Ascending aorta (tissue), 2 donors: ENCODE data around the gene FCHSD1. TPM values are rescaled to one million over a fixed set of nuclear protein-coding genes. Genes with fewer than 3 reads are reported as not detected.
A peak's percentile ranks its signal among the peaks of the same experiment; 100 is the strongest.

Experiments used
- DNase-seq, 2 donors: peaks; one replicate each; pipeline ENCODE4 v3.0.0-alpha.2; 2019; ENCODE audit warnings: low spot score in 2 of 2
- H3K27ac ChIP-seq, 2 donors: fragments of 200-600 bp; sonication (generic); one replicate each; pipeline ENCODE4 v1.5.1; 2016 to 2017; ENCODE audit warnings: mild to moderate bottlenecking in 1 of 2
- H3K27me3 ChIP-seq: fragments of 200-600 bp; sonication (generic); one replicate; pipeline ENCODE4 v1.5.1; 2017
- H3K36me3 ChIP-seq, 2 donors: fragments of 200-600 bp; sonication (generic); one replicate each; pipeline ENCODE4 v1.5.1; 2016
- H3K4me1 ChIP-seq, 2 donors: fragments of 200-600 bp; sonication (generic); one replicate each; pipeline ENCODE4 v1.5.1; 2016 to 2017; ENCODE audit warnings: mild to moderate bottlenecking in 1 of 2
- H3K4me3 ChIP-seq, 2 donors: fragments of 200-600 bp; sonication (generic); one replicate each; pipeline ENCODE4 v1.5.1; 2016 to 2017; ENCODE audit warnings: mild to moderate bottlenecking in 1 of 2
- H3K9me3 ChIP-seq, 2 donors: fragments of 200-600 bp; sonication (generic); one replicate each; pipeline ENCODE4 v1.5.1; 2016
- intact Hi-C: fragments of 100-400 bp; cut with DNase I; formaldehyde crosslinking; loops from one replicate; pipeline ENCODE4 v1.15.1; 2023
- total RNA-seq: library from RNA; depleted of rRNA; stranded (reverse); fragments of >200 nt; gene quantifications from one replicate; pipeline ENCODE4 v1.1.0, GENCODE V29; 2016
- TF ChIP-seq, protein P1 (sequence below), 3 experiments: fragments of 200-600 bp in 2 of 3; fragments of 450-650 bp in 1 of 3; sonication (generic) in 2 of 3; IDR thresholded peaks; one replicate each; pipeline ENCODE4 v1.5.1; 2016 to 2019; ENCODE audit warnings: antibody characterized with exemption in 3 of 3, mild to moderate bottlenecking in 1 of 3, moderate library complexity in 1 of 3

FCHSD1 gene
- total RNA-seq, 1 donor from 2014 or later: 127 TPM

DNA sequence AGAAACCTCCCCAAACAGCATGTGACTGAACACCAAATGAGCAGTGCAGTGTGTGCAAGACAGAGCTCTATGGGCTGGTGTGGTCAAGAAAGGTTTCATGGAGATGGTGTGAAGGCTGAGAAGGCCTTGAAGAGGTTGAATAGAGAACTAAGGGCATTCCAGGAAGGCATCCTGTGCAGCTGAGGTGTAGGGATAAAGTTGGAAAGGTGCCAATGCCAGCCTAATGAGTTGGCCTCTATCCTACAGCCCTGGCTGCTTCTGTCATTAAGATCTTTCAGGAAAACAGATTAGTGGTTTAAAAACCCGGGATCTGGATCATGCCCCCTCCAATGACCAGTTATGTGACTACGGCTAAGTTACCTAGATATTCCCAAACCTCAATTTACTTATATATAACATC is 18.6 kb downstream of the FCHSD1 start:
- peaks cover 9 to 17% of the 10 kb centered on the region in 2 donors for H3K4me1 ChIP-seq
- intact Hi-C loops: no loop called here

DNA sequence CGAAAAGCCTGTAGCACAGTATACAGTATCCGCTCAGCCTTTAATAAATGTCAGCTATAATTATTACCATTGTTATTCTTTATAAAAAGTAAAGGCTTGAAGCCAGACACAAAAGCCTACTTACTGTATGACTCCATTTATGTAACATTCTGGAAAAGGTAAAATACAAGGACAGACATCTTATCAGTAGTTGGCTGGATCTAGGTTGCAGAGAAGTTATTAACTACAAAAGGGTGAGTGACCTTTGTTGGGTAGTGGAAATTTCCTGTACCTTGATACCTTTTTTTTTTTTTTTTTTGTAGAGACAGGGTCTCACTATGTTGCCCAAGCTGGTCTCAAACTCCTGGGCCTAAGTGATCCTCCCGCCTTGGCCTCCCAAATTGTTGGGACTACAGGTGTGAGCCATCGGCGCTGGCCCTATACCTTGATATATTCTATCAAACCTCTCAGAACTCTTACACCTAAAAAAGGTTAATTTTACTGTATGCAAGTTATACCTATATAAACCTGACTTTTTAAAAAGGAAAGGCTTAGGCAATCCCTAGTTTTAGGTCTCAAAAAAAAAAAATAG is 20.6 kb downstream of the FCHSD1 start:
- H3K27me3 ChIP-seq: no peaks in the 10 kb centered on the region
- TF ChIP-seq, protein P1, sequence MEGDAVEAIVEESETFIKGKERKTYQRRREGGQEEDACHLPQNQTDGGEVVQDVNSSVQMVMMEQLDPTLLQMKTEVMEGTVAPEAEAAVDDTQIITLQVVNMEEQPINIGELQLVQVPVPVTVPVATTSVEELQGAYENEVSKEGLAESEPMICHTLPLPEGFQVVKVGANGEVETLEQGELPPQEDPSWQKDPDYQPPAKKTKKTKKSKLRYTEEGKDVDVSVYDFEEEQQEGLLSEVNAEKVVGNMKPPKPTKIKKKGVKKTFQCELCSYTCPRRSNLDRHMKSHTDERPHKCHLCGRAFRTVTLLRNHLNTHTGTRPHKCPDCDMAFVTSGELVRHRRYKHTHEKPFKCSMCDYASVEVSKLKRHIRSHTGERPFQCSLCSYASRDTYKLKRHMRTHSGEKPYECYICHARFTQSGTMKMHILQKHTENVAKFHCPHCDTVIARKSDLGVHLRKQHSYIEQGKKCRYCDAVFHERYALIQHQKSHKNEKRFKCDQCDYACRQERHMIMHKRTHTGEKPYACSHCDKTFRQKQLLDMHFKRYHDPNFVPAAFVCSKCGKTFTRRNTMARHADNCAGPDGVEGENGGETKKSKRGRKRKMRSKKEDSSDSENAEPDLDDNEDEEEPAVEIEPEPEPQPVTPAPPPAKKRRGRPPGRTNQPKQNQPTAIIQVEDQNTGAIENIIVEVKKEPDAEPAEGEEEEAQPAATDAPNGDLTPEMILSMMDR (IDR thresholded peaks at IDR 0.05): no peak
- H3K27ac ChIP-seq: no peak overlapping the region
- H3K4me1 ChIP-seq: peaks cover under 1 to 11% of the 10 kb centered on the region in 2 donors
- intact Hi-C loops: no loop called here
- peak in 1 of 2 donors; percentile 52 for DNase-seq
- no peaks in the 10 kb centered on the region for H3K9me3 ChIP-seq
- H3K36me3 ChIP-seq: peaks cover 38 to 39% of the 10 kb centered on the region in 2 donors
- H3K4me3 ChIP-seq: no peak overlapping the region

More for the DNA sequence above, 18.6 kb downstream of the FCHSD1 start:
- H3K4me3 ChIP-seq: no peak overlapping the region
- H3K9me3 ChIP-seq: no peaks in the 10 kb centered on the region
- no peaks in the 10 kb centered on the region for H3K27me3 ChIP-seq
- TF ChIP-seq, protein P1 (IDR thresholded peaks at IDR 0.05): no peak
- DNase-seq: no peak
- H3K27ac ChIP-seq: no peak overlapping the region
- H3K36me3 ChIP-seq: peaks cover 19 to 22% of the 10 kb centered on the region in 2 donors

- no peak overlapping the region for H3K27ac ChIP-seq
- peaks cover 46 to 61% of the 10 kb centered on the region in 2 donors for H3K36me3 ChIP-seq
- intact Hi-C loops: no loop called here
- H3K4me3 ChIP-seq: no peak overlapping the region
- DNase-seq: peak in 1 of 2 donors; percentile 55
- no peaks in the 10 kb centered on the region for H3K27me3 ChIP-seq
- no peaks in the 10 kb centered on the region for H3K9me3 ChIP-seq
- TF ChIP-seq, protein P1 (IDR thresholded peaks at IDR 0.05): no peak
- H3K4me1 ChIP-seq: no peaks in the 10 kb centered on the region
These were observed 22.9 kb downstream of the FCHSD1 start for GRCh38 chr5:141628175-141628788.

DNA sequence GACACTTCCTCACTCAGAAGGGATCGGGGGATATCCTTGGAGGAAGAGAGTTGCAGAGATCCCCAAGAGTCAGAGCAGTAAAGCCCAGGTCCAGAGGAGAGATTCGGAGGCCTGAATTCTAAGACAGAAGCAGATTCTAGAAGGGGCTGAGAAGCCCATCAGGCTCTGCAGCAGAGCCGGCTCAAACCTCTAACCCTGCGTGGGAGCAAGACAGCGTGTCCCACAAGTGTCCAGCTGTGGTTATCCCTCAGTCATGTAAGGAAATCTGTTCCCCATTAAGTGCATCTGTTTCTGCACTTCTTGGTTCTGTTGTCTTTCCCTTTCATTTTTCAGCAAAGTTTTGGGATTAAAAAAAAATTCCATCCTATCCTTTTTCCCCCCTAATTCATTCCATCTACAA is 27.6 kb downstream of the FCHSD1 start:
- Histone ChIP-seq H3K36me3 (peaks cover 65 to 79% of the 10 kb centered on the region in 2 donors), H3K27ac (no peak overlapping the region), H3K9me3 (no peaks in the 10 kb centered on the region), H3K27me3 (no peaks in the 10 kb centered on the region), H3K4me3 (no peak overlapping the region), H3K4me1 (peaks cover 0 to 4% of the 10 kb centered on the region in 2 donors)
- TF ChIP-seq, protein P1 (IDR thresholded peaks at IDR 0.05): no peak
- intact Hi-C loops: no loop called here
- DNase-seq: no peak

DNA sequence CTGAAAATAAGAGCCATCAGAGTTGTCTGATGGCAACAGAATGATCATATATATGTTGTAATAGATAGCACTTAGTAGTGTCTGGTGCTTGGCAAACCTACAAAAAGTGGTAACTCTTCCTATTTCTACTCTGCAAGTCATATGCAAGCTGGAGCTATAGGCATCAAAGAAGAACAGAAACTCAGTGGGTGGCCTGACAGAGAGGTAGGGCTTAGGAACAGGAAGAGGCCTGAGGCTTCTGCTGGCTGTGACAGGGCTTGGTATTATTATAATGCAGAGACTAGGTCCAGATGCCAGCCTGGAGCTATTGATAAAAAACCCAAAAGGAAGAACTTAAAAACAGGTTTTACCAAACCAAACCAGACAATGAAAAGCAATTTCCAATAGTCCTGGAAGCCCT is 28.0 kb downstream of the FCHSD1 start:
- intact Hi-C loops: no loop called here
- peaks cover 61 to 75% of the 10 kb centered on the region in 2 donors for H3K36me3 ChIP-seq

More for the DNA sequence above, 28.0 kb downstream of the FCHSD1 start:
- Histone ChIP-seq H3K4me1 (peaks cover 0 to 4% of the 10 kb centered on the region in 2 donors), H3K27me3 (no peaks in the 10 kb centered on the region), H3K27ac (no peak overlapping the region), H3K9me3 (no peaks in the 10 kb centered on the region), H3K4me3 (no peak overlapping the region)
- no peak for DNase-seq
- TF ChIP-seq, protein P1 (IDR thresholded peaks at IDR 0.05): no peak
